HG03025 (cell line): ENCODE results near the gene DARS1.
"Not testable (repeated sequence)": the region's sequence is repeated elsewhere in the genome, so short reads cannot be mapped to it uniquely, and the experiment has no call there.

Experiments used
- ATAC-seq: cut with Tn5 transposase; IDR thresholded peaks from one replicate; pipeline ENCODE4 v1.9.1; 2021; ENCODE audit warnings: mild to moderate bottlenecking, moderate library complexity; ENCODE audit not compliant: unreplicated experiment, low FRiP score

Gene DARS1

DNA sequence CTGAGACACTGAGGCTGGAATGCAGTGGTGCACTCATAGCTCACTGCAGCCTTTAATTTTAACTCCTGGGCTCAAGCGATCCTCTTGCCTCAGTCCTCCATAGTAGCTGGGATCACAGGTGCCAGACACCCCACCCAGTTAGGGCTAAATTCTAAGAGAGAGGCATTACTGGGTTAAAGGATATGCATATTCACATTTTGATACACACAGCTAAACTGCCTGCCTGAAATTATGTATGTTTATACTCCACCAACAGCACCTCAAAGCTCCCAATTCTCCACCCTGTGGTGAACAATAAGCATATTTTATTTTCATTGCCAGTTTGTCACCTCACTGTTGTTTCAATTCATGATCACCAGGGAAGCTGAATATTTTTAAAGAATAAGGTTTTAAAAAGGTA lies 90.5 kb downstream of the DARS1 start:
- no peak for ATAC-seq

DNA sequence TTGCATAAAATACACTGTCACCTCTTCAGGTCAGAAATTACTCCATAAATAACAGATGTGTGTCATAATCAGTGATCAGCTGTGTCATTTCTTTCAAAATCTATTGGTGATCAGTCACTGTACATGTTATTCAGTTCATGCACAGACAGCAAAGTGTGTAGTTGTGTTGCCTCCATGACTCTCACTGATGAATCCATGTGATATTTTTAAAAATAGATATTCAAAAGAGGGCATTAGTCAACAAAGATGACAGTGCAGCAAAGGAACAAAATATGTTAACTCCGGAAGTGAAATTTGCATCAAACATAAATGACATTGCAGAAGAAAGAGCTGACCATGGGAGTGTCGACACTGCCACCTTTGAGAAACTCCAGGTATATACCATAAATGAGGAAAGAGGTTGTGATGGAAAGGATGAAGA lies 92.0 kb downstream of the DARS1 start:
- ATAC-seq: no peak

DNA sequence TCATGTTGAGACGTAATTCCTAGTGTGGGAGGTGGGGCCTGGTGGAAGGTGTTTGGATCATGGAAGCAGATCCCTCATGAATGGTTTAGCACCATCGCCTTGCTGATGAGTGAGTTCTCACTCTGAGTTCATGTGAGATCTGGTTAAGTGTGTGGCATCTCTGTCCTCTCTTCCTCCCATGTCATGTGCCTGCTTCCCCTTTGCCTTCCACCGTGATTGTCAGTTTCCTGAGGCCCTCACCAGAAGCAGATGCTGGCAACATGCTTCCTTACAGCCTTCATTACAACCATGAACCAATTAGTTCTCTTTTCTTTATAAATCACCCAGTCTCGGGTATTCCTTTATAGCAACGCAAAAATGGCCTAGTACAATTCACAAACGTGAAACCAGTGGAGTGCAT lies 94.6 kb downstream of the DARS1 start:
- no peak for ATAC-seq

DNA sequence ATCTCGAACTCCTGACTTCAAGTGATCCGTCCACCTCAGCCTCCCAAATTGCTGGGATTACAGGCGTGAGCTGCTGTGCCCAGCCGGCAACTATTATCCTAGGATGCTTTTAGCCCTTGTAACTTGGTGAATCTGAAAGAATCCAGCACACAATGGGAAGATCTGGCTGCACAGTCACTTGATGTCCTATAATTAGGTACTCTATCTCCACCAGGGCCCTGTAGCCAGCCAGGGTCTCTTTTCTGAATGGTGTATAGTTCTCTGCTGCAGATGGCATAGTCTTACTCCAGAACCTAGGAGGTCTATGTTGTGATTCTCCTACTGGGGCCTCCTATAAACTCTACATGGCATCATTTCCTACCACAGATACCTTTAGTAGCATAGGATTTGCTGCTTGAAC lies 95.3 kb downstream of the DARS1 start:
- ATAC-seq: no peak

DNA sequence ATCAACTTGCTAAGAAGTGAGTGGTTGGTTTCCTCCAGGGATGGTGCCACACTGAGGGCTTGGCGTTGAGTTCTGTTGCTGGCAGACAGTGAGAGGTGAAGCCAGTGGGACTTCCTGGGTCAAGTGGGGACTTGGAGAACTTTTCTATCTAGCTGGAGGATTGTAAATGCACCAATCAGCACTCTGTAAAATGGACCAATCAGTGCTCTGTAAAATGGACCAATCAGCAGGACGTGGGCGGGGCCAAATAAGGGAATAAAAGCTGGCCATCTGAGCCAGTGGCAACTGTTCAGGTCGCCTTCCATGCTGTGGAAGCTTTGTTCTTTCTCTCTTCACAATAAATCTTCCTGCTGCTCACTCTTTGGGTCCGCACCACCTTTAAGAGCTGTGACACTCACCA lies 96.8 kb downstream of the DARS1 start:
- ATAC-seq: not testable (repeated sequence)

DNA sequence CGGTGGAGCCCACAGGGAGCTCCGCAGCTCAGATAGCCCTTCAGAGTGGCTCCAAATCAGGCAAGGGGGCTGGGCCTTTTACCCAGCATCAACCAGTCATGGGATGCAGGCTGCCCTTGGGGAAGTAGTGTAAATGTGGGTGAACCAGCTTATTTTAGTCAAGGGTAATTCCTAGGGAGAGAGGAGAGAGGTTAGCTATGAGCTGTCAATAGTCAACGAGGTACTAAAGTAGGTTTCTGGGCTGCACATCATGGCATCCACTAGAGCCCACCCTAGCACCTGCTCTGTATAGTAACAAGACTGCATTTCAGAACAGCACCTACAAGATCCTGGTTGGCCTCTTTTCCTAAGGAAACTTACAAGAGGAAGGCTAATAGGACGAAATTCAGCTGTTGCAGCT lies 99.7 kb downstream of the DARS1 start:
- no peak for ATAC-seq

DNA sequence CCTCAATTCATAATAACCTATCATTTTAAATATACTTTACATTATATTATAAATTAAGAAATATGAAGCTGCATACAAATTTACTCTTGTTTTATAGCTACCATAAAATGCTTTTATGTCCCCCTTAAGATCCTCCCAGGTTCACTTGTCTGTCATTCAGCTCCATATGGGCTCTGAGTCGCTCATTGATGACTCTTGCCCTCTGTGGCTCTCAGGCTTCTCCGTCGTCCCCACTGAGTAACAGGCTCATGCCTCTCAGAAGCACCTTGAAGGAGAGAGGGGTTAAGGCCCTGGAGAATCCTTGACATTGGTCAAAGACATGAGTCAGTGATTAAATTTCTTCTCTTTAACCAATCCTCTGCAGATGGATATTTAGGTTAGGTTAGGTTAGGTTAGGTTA lies 103.0 kb downstream of the DARS1 start:
- ATAC-seq: no peak

DNA sequence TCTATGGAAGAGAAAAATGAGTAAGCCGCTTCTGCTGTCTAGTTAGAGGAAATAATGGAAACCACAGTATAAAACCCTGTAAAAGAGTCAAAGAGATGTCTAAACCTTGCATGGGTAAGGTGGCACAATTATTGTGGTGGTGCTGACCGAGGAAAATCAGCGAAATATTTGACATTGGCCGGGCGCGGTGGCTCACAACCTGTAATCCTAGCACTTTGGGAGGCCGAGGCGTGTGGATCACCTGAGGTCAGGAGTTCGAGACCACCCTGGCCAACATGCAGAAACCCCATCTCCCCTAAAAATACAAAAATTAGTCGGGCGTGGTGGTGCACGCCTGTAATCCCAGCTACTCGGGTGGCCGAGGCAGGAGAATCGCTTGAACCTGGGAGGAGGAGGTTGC lies 108.7 kb downstream of the DARS1 start:
- ATAC-seq: not testable (repeated sequence)

DNA sequence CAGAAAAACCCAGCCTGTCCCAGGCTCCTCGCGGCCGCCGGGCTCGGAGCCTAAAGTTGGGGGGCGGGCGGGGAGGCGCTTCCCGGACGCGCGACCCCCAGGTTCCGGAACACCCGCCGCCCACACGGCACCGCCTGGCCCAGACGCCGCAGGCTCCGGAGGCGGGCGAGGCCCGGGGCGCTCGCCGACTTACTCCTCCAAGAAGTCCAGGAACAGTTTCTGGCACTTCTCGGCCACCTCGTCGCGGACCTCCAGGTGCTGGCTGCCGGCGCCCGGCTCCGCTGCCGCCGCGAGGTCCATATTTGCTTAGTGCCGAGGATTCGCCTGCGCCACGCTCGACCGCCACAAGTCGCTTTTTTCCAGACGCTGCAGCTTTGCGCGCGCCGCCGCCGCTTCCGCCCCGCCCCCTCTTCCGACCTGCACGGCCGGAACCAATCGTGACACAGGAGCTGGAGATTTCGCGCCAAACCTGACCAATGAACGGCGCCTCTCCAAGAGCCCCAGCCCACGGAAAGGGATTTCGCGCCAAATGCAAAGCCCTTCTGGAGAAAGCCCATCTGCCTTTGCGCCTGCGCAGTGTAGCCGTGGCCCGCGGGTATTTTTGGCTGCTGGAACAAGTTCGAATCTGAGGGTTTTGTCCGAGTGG lies 109.2 kb downstream of the DARS1 start, which contains the start of gene MCM6:
Gene MCM6, minus strand, starts transcription at position 378 of the 646 bp plus-strand sequence. Its CDS starts 78 bp downstream, at position 300.
- ATAC-seq: peak; percentile 87

DNA sequence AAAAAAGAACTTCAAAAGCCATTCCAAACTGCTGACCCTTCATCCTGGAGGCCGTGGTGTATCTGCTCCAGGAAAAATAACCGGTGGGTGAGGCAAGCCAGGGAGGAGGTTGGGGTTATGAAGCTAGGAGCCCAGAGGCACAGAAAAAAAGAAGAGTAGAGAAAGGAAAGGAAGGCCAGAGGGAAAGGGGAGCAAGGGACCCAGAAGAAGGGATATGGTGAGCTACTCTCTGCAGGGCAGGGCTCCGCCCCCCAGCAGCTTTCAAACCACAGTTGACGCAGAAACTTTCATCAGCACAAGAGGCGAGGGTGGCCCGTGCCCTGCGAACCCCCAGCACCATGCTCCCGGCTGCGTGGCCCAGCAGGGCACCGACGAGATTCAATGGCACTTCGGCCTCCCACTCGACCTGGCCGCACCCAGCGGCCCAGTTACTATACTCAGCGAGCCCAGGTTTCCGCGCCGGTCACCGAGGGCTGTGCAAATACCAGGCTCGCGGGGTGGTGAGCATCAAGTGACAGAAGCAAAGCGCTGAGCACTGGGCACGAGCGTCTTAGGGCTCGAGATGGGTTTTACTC lies 109.8 kb downstream of the DARS1 start:
- peak; percentile 74 for ATAC-seq

DNA sequence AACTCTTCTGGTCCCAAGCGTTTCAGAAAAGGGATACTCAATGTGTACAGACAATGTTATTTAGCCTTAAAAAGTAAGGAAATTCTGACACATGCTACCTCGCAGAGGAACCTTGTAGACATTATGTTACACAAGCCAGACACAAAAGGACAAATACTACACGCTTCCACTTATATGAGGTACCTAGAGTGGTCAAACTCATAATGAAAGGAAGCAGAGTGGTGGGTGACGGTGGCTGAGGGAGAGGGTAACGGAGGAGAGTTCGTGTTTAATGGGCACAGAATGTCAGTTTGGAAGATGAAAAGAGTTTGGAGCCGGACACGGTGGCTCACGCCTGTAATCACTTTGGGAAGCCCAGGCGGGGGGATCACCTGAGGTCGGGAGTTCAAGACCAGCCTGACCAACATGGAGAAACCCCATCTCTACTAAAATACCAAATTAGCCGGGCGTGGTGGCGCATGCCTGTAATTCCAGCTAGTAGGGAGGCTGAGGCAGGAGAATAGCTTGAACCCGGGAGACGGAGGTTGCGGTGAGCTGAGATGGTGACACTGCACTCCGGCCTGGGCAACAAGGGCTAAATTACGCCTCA lies 110.6 kb downstream of the DARS1 start:
- ATAC-seq: no peak

DNA sequence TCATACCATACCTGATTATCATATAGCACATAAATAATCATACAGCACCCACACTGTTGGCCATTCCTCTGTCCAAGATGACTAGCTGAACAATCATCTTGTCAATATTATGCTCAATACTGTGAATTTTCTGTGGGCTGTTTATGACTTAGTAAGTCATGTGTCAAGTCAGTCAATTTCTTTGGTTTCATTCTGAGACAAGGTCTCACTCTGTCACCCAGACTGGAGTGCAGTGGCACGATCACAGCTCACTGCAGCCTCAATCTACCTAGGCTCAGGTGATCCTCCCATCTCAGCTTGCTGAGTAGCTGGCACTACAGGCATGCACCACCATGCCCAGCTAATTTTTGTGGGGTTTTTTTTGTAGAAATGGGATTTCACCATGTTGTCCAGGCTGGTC lies 114.9 kb downstream of the DARS1 start:
- no peak for ATAC-seq

DNA sequence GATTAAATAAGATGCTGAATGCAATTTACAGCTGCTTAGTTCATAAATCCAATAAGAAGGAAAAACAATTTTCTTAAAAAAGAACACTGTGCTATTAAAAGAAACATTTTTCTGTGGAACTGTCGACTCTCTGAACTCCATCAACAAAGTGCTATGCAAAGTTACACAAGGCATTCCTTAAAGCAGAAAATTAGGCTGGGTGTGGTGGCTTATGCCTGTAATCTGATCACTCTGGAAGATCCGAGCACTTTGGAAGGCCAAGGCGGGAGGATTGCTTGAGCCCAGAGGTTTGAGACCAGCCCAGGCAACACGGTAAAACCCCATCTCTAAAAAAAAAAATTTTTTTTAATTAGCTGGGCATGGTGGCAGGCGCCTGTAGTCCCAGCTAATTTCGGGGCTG lies 122.2 kb downstream of the DARS1 start:
- ATAC-seq: no peak

DNA sequence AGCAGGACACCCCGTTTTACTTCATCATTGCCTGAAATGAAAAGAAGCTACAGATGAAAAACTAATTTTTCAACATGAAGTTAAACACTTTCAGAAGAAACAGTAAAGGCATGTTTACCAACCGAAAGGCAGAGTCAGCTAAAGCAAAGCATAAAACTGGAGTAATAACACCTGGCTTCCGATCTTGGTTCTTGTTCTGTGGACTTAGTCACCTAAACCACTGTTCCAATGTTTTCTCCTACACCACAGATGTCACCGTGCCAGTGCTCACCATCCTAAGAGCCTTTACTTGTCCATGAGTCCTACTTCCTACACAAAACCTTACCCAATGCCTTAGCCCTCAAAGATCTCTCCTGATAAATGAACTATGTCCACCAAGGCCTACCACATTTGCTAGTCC lies 122.7 kb downstream of the DARS1 start:
- ATAC-seq: no peak
